Eye (tissue), 1 donor: ENCODE data around the gene RAB3IL1.

Source experiments
- DNase-seq: peaks from one replicate; pipeline ENCODE4 v3.0.0-alpha.2; 2015

Gene RAB3IL1

DNA sequence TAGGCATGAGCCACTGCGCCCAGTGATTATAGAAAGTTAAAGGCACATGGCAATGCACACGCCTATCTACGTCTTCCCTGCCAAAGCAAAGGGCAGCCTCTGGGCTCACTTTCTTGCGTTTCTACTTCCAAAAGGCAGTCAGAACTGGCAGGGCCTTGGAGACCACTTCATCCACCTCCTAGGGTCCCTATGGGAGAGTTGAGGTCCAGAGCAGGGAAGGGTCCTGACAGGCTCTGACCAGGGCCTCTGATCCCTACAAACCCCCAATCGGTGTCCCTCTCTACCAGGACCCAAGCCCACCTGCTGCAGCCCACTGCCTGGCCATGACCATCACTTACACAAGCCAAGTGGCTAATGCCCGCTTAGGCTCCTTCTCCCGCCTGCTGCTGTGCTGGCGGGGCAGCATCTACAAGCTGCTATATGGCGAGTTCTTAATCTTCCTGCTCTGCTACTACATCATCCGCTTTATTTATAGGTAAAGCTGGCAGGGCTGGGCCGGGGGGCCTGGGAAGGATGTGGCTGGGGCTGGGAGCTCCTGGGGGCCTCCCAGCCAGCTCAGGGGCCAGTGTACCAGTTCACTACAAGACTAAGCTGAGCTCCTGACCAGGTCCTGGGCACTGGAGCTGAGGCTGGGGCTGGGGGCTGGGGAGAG is 34.2 kb upstream of the RAB3IL1 start:
- no peak for DNase-seq

DNA sequence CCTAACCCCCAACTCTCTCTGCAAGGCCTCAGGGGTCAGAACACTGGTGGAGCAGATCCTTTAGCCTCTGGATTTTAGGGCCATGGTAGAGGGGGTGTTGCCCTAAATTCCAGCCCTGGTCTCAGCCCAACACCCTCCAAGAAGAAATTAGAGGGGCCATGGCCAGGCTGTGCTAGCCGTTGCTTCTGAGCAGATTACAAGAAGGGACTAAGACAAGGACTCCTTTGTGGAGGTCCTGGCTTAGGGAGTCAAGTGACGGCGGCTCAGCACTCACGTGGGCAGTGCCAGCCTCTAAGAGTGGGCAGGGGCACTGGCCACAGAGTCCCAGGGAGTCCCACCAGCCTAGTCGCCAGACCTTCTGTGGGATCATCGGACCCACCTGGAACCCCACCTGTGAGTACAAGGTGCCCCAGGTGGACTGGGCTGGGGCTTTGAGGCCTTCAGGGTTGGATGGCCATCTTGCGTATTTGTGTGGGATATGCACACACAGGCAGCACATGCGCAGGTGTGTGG is 32.7 kb upstream of the RAB3IL1 start, which contains the start of gene BEST1:
BEST1 (plus strand) TSS at position 317 of the 513 bp plus-strand sequence. CDS start 1,456 bp downstream, outside the sequence.
- no peak for DNase-seq

DNA sequence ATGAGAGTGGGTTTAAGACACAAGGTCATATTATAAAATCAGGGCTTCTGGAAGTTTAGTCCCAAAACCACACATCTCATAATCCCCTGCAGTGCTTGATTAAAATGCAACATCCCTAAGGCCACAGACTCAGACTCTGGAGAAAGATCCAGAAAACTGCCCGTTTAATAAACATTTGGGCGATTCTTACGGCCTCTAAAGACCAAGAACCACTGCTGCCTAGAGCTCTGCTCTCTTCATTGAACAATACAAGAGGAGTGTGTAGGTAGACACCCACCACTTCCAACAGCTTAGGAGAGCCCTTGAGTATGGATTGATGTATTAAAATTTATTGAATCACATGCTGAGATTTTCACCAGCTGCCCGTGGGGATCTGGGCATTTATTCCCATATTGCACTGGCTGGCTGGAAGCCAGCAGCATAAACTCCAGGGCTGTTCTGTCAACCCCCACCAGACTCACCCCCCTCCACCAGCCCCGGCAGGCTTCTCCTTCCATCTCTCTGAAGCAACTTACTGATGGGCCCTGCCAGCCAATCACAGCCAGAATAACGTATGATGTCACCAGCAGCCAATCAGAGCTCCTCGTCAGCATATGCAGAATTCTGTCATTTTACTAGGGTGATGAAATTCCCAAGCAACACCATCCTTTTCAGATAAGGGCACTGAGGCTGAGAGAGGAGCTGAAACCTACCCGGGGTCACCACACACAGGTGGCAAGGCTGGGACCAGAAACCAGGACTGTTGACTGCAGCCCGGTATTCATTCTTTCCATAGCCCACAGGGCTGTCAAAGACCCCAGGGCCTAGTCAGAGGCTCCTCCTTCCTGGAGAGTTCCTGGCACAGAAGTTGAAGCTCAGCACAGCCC is 32.0 kb upstream of the RAB3IL1 start:
- peak; percentile 94 for DNase-seq

DNA sequence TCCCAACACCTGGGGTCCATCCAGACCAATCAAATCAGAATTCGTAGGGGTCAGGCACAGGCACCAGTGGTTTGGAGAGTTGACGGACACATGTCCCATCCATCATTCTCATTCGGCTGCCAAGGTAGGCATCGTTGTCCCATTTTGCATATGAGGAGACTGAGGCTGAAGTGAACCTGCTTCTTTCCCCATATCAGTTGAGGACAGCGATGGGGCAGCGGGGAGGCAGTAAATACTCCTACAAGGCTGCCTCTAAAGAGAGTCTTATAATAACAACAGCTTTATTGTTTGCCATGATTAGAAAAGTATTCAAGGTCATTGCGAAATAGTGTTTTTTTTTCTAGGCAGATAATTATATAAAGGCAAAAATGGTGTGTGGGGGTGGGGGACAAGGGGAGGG is 31.1 kb upstream of the RAB3IL1 start:
- no peak for DNase-seq

DNA sequence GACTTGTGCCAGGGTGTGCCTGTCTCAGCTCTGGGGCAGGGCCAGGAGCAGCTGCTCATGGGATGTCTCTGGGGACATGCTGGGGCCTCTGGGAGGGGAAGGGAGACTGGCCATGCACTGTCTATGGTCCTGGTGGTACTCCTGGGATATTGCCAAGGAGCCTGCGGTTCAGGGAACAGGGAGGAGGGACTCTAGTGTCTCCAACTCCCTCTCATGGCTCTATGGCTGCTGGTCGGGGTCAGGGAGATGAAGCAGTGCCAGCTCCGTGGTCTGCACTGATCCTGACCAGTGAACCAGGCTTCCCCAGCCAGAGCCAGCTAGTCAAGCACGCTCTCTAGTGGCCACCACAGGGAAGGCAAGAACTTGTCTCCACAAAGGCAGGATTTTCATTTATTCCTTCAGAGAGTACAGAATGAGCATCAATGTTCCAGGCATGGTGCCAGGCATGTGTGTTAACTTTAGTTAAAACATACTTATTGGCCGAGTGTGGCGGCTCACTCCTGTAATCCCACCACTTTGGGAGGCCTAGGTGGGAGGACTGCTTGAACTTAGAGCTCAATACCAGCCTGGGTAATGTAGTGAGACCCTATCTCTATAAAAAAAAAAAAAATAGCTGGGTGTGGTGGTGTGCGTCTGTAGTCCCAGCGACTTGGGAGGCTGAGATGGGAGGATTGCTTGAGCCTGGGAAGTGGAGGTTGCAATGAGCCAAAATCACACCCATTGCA is 30.3 kb upstream of the RAB3IL1 start:
- DNase-seq = peak; percentile 96

DNA sequence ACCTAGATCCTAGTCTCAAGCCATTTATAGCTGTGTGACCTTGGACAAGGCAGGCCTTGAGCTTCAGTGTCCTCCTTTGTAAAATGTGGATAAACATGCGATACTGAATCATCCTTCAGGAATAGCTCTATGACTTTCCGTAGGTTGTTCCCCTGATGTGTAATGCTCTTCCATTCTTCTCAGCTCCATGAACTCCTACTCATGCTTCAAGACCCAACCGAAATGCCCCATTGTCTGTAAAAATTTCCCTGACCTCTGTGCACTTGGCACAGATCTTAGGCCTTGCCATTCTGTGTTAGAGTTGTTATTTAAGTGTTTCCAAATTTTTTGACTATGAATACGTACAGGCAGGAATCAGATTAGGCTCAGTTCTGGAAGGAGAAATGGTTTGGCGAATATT is 29.5 kb upstream of the RAB3IL1 start:
- no peak for DNase-seq

DNA sequence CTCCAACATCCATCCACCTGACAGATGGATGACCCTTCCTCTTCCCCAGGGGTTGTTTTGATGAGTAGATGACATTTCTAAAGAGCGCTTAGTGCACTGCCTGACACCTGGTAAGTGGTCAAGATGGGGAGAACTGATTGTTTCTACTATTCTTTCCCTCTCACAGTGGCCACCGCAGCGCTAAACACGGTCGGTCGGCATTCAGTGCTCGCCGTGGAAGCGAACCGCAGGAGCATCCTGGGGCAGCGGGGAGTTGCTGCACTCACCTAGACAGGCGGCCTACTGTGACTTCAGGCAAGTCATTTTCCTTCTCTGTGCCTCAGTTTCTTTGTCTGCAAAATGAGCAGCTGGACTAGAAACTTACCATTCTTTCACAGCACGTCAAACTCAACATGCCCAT is 27.8 kb upstream of the RAB3IL1 start:
- DNase-seq = no peak

DNA sequence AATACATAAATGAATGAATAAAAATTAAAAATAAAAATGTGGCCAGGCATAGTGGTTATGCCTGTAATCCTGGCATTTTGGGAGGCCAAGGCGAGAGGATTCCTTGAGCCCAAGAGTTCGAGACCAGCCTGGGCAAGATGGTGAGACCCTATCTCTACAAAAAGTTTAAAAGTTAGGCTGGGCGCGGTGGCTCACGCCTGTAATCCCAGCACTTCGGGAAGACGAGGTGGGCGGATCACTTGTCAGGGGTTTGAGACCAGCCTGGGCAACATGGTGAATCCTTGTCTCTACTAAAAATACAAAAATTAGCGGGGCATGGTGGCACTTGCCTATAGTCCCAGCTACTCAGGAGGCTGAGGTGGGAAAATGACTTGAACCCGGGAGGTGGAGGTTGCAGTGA is 23.1 kb upstream of the RAB3IL1 start:
- no peak for DNase-seq

DNA sequence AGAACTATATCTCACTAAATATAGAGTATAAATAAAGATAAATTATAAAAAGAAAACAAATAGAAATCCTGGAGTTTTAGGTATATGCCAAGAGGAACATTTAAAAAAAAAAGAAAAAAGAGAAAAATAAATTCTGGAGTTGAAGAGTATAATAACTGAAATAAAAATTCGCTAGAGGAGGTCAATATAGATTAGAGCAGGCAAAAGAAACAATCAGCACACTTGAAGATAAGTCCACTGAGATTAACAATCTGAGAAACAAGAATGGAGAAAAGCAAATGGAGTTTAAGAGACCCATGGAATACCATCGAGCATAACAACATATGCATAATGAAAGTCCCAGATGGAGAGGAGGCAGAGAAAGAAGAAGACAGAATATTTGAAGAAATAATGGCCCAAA is 18.5 kb upstream of the RAB3IL1 start:
- no peak for DNase-seq

DNA sequence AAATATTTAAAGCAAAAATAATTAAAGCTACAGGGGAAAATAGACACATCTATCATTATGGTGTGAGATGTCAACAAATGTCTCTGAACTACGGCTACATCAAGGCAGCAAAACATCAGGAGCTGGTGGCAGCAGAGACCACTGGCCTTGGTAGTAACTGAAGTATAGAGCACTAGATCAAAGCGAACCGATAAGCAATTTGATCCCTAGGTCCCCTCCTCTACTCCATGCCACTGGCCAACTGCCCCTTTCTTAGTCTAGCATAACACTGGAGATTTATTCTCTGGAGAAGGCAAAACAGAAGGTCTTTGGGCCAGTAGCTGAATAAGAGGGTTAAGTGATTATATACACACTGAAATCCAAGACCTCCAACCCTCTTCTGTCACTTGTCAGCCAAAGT is 13.6 kb upstream of the RAB3IL1 start:
- no peak for DNase-seq

DNA sequence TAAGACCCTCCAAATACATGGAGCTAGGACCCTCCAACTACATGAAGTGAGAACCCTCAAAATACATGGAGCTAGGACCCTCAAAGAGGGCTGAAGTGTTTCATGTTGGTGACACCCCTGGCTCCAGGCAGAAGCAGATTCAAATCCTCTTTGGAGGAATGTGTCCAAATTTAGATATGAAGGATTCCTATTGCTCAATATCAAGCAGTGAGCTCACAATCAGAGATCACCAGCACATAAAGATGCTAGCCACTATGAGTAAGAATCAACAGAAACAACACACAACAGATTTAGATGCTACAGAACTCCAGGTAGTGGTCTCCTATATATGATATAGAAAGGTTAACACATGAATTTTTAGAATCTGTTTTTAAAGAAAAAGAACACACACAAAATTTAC is 11.2 kb upstream of the RAB3IL1 start:
- no peak for DNase-seq

DNA sequence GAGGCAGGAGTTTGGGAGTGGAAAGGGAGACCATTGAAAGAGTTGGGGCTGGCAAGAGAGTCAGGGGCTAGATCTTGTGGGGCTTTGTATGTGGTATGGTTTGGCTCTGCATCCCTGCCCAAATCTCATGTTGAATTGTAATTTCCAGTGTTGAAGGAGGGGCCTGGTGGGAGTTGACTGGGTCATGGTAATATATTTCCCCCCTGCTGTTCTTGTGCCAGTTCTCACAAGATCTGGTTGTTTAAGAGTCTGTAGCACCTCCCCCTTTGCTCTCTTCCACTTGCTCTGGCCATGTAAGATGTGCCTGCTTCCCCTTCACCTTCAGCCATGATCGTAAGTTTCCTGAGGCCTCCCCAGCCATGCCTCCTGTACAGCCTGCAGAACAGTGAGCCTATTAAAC is 10.1 kb upstream of the RAB3IL1 start:
- DNase-seq = no peak

DNA sequence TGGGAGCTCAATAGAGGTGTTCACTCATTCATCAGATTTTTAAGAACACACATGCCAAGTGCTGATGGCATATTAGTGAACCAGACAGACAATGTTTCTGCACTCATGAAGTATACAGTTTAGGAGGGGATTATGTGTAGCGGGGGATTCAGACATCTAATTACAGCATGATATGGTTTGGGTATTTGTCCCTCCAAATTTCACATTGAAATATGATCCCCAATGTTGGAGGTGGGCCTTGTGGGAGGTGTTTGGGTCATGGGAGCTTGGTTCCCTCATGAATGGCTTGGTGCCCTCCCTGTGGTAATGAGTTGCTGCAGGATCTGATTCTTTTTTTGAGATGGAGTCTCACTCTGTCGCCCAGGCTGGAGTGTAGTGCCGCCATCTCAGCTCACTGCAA is 8.9 kb upstream of the RAB3IL1 start:
- no peak for DNase-seq

DNA sequence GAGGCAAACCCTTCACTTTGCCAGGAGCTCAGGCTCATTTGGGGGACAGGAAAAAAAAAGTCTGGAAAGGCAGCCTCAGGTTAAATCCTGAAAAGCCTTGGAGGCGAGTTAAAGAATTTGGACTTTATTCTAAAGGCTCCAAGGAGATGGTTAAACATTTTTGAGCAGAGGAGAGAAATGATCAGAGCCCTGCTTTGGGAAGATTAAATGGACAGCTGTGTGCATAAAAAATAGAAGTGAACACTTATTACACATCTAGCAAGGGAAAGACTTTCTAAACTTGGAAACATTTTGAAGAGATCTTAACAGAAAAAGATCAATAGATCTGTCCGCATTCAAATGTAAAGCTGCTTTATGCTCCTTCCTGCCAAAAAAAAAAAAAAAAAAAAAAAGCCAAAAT is 8.4 kb upstream of the RAB3IL1 start:
- no peak for DNase-seq

DNA sequence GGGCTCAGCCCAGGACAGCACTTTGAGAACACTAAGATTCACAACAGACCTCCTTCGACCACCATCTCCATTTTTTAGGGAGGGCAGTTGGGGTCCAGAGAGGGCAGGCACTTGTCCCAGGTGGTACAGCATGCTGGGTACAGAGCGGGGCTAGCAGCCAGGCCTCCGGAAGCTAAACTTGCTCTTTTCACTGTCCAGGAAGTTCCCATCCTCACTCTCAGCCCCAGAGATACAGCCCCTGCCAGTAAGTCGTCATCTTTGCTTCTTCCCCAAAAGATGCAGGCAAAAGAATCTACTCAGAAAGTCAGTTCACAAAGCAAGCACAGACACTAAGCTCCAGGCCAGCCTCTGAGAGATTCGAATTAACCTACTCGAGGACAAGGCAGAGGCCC is 6.7 kb upstream of the RAB3IL1 start:
- no peak for DNase-seq

DNA sequence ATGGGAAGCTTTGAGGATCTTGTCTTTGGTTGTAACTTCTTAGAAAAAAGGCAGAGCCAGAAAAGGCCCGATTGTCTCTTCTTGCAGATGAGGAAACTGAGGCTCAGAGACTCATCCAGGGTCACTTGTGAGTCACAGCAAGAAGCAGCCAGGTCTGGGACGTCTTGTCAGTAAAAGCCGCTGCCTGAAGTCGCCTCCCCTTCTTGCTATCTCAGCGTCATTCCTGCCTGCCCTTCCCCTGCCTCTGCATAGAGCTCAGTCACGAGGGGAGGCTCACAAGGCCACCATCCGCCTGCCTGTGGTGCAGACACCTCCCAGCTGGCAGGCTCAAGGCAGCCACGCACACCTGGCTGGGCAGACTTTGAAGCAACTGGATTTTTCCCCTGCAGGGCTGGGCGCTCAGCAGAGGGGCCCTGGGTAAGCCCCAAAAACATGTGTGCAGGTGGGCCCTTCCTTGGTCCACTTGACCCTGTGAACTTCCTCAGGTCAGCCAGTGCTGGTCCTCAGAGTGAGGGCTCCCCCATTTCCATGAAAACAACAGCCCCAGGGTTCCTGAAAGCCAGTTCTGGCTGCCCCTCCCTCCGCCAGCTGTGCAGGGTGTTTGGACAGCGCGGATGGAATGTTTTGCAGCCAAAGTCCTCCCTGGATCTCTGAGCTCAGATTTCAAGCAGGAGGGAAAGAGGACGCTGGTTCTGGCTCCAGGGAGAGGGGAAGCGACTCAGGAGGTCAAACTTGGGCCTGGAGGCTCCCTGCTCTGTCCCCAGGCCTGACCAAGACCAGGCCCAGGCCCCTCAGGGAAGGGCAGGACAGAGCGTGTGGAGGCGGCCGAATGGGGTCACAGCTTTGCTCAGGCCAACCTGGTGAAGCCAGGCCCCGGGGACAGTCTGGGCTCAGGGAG is 6.0 kb upstream of the RAB3IL1 start:
- DNase-seq = peak; percentile 80

DNA sequence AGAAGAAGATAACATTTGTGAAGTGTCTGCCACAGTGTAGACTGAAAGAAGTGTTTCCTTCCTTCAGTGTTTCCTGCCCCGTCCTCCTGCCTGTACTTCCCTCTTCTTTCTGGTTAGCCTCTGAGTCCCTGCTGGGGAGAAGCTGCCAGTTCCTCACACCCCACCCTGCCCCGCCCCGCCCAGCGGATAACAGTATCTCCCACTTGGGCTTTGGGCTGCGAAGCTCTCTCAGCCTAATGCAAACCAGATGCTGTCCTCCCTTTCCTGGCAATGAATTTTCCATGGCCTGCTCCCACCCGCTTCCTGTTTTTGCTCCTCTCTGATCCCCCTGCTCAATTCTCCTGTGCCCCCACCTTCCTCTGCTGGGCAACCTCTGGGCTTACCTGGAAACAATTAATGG is 5.2 kb upstream of the RAB3IL1 start:
- peak; percentile 86 for DNase-seq

DNA sequence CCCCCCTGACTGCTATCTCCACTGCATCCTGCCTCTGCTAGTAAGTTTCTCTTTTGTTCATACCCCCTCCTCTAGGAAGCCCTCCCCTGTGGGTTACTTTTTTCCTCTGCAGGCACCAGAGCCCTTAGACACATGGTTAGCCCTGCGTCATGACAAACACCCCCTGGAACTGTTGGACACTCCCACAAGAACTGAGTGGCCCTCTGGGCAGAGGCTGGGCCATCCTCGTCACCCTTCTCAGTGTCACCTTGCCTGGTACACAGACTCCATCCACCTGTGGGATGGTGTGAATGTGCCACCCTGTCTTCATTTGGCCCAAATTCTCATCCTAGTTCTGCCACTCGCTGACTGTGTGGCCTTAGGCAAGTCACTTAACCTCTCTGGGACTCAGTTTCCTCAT is 4.1 kb upstream of the RAB3IL1 start:
- no peak for DNase-seq

DNA sequence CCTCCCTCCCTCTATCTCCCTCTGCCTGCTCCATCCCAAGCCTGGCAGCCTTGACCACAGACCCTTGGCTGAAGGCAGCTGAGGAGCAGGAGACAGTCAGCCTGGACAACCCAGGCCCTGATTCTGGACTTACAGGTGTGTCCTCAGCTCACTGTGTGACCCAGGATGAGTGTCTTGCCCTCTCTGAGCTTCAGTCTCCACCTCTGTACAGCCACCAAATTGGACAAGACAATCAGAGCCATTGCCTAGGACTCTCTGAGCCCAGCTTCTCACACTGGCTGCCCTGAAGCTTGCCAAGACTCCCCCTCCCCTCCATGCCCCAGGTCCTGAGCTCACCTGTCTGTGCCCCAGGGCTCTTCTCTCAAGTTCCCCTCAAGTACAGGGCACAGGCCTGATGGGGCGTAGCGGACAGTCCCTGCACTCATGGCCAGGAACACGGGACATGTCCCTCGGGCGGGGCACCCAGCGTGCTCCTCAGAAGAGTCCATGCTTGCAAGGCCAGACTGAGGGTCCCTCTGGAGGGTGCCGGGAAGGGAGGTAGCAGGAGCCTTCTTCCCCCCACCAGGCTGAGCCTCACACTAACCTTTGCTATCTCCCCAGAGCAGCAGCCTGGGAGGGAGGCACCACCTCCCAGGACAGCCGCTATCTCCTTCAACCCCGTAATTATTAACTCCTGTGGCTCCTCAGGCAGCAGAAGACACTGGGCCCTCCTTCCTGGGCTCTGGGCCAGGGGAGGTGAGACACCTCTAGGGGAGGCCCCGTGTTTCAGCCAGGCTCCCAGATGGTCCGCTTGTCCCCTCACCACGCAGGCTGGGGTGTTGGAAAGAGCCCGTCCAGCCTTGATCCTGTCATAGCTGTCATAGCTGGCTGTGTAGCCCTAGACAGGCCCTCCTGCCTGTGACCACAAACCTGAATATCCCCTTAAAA is 2.6 kb upstream of the RAB3IL1 start:
- DNase-seq = no peak

DNA sequence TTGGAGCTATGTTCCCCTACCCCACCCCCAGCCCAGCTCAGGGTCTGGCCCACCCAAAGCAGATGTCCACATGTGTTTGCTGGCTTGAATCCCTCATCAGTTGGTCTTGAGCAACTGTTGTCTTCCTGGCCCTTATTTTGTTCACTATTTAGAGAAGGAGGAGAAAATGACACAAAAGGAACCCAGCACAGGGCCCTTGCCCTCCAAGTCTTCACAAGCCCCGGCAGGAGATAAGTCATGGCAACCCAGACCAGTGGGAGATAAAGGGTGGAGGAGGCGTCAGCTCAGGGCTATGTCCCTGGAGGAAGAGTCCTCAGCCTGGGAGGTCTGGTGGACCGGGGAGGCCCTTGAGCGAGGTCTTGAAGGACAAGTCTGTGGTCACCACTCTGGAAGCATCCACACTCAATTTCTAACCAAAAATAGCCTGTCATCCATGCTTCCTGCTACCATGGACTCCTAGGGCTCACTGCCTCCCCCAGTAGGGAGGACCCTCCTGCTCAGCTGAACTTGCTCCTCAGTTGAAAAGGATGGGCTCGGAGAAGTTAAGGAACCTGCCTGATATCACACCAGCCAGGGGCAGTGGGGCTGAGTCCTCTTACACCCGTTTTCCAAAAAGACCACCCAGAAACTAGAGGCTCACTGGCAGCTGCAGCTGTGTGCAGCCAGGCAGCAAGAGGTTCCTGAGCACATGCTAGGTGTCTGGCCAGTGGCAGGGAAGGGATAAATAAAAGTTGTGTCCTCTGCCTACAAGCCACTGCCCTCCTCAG is 1.8 kb upstream of the RAB3IL1 start:
- DNase-seq = no peak
